ENCODE data around the gene THEMIS2.

The THEMIS2 gene

DNA sequence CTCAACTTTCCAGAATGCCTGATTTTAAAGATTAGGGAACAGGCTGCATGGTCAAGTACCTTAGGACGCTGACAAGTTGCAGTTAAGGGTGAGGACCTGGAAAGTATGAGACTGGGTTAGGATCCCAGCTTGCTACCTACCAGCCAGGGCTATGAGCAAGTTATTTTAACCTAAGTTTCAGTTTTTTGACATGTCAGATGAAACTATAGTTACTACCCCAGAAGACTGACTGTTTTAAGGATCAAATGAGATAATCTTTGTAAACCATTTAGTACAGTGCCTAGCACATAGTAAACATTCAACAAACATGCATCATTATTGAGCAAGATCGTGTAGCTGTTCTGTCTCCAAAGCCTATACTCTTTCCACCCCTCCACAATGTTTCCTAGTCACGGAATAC is 14.4 kb downstream of the THEMIS2 start:
- DNase-seq = no peak

DNA sequence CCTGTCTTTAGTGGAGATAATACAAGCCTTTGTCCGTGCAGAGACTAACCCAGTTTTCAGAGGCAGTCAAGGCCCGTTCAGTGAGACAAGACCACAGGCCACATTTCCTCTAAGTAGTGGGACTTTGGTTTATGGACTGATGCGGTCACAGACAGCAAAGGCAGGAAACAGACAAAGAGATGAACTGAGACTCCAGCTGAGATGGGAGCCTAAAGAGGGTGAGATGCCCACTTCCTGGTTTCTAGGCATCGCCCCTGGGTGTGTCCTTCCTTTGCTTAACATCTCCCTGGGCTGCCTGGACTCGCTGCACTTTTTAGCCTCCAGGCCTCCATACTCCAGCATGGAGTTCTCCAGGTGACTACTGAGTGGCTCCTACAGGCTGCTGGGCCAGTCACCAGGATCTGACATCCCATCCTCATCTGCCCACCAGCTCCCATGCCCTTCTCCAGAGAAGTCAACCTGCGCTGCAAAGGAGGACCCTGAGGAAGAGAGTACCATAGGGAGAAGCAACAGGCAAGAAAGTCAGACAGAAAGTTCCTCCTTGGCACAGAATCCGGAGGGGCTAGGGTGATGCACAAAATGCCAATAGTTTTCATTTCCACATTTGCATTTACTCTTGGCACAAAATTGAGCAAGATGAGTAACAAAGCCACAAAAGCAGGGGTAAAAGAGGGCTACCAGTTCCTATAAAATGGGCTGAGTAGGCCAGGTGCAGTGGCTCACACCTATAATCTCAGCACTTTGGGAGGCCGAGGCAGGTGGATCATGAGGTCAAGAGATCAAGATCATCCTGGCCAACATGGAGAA is 15.1 kb downstream of the THEMIS2 start:
- DNase-seq = peak; percentile 67

DNA sequence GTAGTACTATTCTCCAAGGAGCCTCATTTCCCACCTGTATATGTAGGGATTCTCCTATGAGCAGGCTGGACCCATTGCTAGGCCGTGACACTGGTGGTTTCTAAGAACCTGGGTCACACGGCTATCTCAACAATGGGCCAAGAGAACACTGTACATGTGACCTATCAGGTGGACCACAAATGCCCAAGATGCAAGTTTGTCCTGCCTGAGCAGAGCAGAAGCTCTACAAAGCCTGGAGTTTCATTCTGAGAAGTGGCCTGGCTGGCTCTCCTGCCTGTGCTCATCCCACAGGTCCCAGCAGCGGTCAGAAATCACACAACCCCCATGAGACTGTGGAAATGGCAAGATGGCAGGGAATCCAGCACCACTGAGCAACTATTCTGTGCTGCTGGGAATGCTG is 17.2 kb downstream of the THEMIS2 start:
- no peak for DNase-seq

DNA sequence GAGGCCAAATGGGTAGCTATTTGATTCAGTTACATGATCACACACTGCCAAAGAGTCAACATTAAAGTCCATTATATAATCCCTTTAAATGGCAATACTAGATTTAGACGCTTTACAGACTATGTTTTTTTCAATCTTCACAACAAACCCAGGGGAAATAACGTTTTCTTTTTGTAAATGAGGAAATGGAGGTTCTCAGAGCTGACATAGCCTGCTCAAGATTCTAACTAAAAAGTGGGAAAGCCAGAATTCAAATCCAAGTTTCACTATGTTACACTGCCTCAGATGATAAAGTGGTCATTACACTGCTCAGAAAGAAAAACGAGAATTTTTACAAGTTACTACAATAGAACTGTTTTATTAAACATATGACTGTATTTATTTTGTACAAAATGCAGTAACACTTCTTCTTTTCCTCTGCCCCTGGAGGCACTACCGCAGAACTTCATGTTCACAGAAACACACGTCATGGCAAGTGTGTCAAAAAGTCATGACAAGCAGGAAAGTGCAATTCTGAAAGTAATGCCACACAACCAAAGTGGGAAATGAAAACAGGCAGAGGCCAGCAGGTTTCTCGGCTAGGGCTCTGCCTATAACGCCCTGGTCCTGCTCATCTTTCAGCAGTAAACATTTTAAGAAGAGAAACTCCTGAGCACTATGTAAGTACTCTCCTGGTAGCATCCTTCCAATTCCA is 19.0 kb downstream of the THEMIS2 start:
- peak; percentile 38 for DNase-seq

DNA sequence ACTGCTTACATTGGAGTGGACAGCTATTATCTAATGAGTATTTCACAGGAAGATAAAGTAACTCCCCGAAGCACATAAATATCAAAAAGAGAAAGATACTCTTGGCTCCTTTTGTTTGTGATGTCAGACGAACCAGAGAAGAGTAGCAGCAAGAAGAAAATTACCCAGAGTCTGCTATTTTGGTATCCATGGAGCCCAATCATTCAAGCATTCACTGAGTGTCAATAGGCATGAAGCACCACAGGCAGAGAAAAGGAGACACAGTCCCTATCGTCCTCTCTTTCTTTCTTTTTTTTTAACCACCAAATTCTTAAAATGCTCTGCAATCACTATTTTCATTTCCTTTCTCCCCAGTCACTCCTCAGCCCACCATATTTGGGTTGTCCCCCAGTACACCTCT is 22.2 kb downstream of the THEMIS2 start:
- no peak for DNase-seq

DNA sequence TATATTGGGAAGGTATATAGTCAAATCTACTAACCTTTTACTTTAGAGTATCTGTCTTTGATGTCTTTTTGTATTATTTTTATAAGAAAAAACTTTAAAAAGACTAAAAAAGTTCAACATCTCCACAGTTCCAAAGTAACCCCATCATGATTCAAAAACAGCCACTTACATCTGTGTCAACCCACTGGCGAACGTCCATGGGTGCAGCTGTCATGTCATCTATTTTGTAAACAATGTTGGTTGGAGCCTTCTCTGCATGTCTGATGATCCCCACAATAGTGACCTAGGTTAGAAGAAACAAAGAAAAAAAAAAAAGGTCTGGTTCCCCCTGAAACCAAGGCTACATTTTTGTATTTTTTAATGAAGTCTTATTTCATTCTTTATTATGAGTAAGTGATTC is 34.4 kb downstream of the THEMIS2 start:
- no peak for DNase-seq

DNA sequence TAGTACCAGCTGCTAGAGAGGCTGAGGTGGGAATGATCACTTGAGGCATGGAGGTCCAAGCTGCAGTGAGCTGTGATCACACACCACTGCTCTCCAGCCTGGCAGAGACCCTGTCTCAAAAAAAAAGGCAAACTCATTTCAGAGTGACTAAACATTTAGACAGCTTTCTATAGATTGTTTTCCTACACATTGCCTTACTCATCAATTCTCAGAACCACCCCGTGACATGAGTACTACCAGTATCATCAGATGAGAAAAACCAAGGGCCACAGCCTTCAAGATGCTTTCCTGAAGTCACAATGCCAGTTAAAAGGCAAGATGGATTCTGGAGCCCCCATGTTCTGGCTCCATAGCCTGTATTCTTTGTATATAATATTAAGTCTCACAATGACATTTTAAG is 40.1 kb downstream of the THEMIS2 start:
- no peak for DNase-seq

DNA sequence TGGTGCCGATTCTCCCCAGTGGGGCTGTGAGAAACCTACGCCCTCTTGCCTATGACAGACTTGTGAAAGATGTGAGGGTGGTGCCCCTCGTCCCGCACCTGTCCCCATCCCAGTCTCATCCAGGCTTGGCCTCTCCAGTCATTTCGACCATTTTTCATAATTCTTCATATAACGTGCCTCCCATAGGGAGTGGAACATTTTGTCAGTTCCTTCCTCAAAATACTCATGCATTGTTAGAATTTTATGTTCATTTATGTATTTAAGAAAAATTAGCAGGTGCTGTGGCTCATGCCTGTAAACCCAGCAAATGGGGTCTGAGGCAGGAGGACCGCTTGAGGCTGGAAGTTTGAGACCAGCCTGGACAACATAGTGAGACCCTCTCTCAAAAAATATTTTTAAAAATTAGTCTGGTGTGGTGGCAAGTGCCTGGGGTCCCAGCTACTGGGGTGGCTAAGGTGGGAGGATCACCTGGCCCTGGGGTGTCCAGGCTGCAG is 42.8 kb downstream of the THEMIS2 start:
- DNase-seq = no peak

DNA sequence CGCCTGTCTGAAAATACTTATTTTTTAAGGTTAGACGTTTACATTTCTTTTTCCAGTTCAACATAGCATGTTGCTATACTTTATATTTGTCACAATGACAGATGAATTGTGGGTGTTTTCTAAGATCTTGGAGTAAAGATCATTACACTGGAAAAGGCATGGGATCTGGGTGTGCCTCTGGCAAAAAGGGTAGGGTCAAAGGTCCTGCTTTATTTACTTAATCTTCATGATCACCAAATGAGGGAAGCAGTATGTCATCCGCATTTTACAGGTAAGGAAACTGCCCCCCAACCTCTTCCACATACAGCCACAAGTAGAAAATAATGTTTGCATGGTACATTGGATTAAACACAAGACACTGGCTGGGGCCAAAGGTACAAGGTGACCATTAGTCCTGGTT is 49.9 kb downstream of the THEMIS2 start:
- no peak for DNase-seq

DNA sequence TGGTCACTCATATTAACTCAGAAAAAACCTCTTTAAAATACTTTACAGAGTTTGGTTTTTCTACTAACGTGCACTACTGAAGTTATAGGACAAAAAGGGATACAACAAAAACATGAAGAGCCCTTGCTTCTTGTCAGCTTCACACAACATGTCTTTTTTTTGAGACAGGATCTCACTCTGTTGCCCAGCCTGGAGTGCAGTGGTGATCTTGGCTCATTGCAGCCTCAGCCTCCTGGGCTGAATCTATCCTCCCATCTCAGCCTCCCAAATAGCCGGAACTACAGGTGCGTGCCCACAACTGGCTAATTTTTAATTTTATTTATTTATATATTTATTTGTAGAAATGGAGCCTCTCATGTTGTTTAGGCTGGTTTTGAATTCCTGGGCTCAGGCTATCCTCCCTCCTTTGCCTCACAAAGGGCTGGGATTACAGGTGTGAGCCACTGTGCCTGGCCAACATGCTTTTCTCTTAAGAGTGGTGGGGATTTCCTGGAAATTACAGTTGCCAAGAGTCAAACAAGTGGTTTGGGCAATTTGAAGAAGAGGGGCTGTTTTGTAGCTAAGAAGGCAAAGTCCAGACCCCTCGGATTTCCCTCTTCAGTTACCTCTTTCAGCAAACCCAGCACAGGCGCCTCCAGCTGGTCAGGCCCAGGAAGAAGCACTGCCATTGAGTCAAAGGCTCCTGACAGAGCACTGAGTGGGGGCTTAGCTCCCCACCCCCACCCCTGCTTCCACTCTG is 56.0 kb downstream of the THEMIS2 start:
- DNase-seq = no peak

DNA sequence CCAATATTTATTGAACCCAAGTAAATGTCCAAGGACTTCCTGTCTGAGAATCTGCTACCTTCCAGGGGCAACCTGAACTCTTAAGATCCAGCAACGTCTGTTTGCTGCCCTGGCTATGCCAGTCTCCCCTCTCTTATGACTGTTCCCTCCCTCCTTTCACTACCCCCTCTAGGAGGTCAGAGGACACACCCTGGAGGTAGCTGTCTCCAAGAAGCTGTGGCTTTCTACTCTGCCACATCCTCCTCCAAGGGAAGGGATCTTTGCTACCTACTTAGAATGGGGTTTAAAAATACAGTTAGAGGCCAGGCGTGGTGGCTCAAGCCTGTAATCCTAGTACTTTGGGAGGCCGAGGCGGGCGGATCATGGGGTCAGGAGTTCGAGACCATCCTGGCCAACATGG is 58.8 kb downstream of the THEMIS2 start:
- DNase-seq = no peak

DNA sequence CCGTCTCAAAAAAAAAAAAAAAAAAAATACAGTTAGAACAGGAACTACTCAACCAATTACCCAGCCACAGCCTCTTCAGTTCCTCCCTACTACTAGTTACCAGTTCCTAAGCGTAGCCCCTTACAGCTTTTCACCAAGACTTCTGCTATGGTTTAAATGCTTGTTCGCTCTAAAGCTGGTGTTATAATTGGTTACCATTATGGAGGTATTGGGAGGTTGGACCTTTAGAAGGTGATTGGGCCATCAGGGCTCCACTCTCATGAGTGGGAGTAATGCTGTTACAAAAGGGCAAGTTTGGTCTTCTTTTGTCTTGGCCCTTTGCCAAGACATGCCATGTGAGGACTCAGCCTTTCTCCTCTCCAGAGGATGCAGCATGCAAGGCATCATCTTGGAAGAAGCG is 59.4 kb downstream of the THEMIS2 start:
- no peak for DNase-seq

DNA sequence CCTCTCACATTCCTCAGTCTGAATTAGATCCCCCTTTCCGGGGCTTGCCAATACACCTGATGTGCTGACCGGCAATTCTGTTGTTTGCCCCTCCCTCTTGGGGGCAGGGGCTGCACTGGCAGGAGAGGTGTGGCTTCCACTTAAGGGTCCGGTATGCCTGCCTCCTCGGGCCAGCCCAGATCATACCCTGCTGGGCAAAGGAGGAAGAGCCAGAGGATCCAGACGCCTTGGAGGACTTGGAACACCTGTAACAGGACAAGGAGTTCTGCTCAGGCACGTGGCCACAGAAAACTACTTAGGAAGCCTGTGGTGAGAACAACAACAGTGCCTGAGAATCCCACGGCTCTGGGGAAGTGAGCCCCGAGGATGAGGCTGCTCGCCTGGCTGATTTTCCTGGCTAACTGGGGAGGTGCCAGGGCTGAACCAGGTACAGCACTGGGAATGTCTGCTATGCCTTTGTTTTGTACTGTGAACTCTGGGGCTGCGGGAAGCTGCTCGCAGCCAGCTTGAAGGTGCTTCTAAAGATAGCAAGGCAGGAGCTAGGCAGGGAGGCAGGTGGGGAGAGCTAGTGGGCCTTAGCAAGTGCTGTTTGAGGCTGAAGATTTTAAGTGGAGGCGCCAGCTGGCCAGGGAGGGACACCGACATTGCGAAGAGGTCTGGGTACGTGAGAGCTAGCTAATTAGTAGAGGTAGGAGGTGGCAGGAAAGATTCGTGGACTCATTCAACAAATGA is 62.6 kb downstream of the THEMIS2 start, which contains the start of gene SMPDL3B:
Gene SMPDL3B, plus strand, starts transcription at position 183 of the 732 bp plus-strand sequence. Its CDS starts 184 bp downstream, at position 367.
- DNase-seq = no peak

DNA sequence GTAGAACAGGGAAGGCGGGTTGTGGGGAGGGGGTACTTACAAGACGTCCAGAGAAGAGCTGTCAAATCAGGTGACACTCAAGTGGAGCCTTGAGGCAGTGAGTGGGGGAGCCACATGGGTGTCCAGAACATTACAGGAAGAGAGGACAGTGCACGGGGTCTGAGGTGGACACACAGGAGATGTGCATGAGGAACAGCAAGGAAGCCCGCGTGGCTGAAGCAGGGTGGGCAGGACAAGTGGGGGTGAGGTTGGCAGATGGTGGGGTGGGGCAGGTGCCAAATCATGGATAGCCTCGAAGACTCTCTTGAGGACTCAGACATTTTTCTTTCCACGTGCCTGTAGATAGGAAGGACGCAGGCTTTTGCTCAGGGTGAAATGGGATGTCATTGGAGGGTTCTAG is 63.4 kb downstream of the THEMIS2 start:
- DNase-seq = no peak
